GM23338 (cell line): Measurements from ENCODE around the gene IL1RL1. TPM values are rescaled to one million over a fixed set of nuclear protein-coding genes. Genes with fewer than 3 reads are reported as not detected.

Source experiments
- ATAC-seq: fragments of 200-7000 bp; cut with Tn5 transposase; 3 replicates; pipeline ENCODE4 v1.9.1; 2020
- DNase-seq: peaks from one replicate; pipeline ENCODE4 v3.0.0-alpha.2; 2015; ENCODE audit warnings: low spot score
- H2AFZ ChIP-seq: fragments of 200-600 bp; sonication (generic); 2 replicates; pipeline ENCODE4 v1.8.0; 2016; ENCODE audit warnings: antibody characterized with exemption, mild to moderate bottlenecking, moderate library complexity
- H3F3A ChIP-seq: fragments of 200-600 bp; sonication (generic); replicated peaks from 2 replicates; pipeline ENCODE4 v1.8.0; 2017; ENCODE audit warnings: antibody characterized with exemption, mixed run types, low read depth
- H3K27ac ChIP-seq: fragments of 200-600 bp; sonication (generic); 2 replicates; pipeline ENCODE4 v1.6.1; 2016; ENCODE audit warnings: low read depth
- H3K27me3 ChIP-seq: fragments of 200-600 bp; sonication (generic); 2 replicates; pipeline ENCODE4 v1.8.0; 2016; ENCODE audit warnings: mild to moderate bottlenecking, mixed run types, moderate library complexity; ENCODE audit not compliant: insufficient read depth
- H3K36me3 ChIP-seq: fragments of 200-600 bp; sonication (generic); 2 replicates; pipeline ENCODE4 v1.8.0; 2016; ENCODE audit warnings: mild to moderate bottlenecking; ENCODE audit not compliant: insufficient read depth
- H3K4me1 ChIP-seq: fragments of 200-600 bp; sonication (generic); 2 replicates; pipeline ENCODE4 v1.8.0; 2016; ENCODE audit warnings: mild to moderate bottlenecking, moderate library complexity; ENCODE audit not compliant: insufficient read depth
- H3K4me2 ChIP-seq: fragments of 200-600 bp; sonication (generic); 2 replicates; pipeline ENCODE4 v1.7.1; 2017; ENCODE audit warnings: mixed run types
- H3K4me3 ChIP-seq: fragments of 200-600 bp; sonication (generic); 2 replicates; pipeline ENCODE4 v1.6.1; 2016; ENCODE audit warnings: mixed run types
- H3K79me2 ChIP-seq: fragments of 200-600 bp; sonication (generic); replicated peaks from 2 replicates; pipeline ENCODE4 v1.8.0; 2017; ENCODE audit warnings: mild to moderate bottlenecking; ENCODE audit not compliant: insufficient read depth
- H3K9me2 ChIP-seq: fragments of 200-600 bp; sonication (generic); 2 replicates; pipeline ENCODE4 v1.8.0; 2017; ENCODE audit not compliant: insufficient read depth
- H4K20me1 ChIP-seq: fragments of 200-600 bp; sonication (generic); replicated peaks from 2 replicates; pipeline ENCODE4 v1.8.0; 2017; ENCODE audit warnings: mild to moderate bottlenecking; ENCODE audit not compliant: insufficient read depth
- H3K27ac Mint-ChIP-seq: 2 replicates; pipeline ENCODE4 v1.8.0; 2020; ENCODE audit warnings: inconsistent platforms, mild to moderate bottlenecking, moderate library complexity, mixed read lengths
- H3K27me3 Mint-ChIP-seq: 3 replicates; pipeline ENCODE4 v1.8.0; 2022; ENCODE audit warnings: low read depth, mild to moderate bottlenecking, moderate library complexity, mixed read lengths, inconsistent platforms; ENCODE audit not compliant: insufficient read depth, poor library complexity
- H3K36me3 Mint-ChIP-seq: 3 replicates; pipeline ENCODE4 v1.8.0; 2021; ENCODE audit warnings: low read depth, mild to moderate bottlenecking, inconsistent platforms, moderate library complexity, mixed read lengths
- H3K4me1 Mint-ChIP-seq: 3 replicates; pipeline ENCODE4 v1.8.0; 2020; ENCODE audit warnings: mild to moderate bottlenecking, inconsistent platforms, mixed read lengths
- H3K4me3 Mint-ChIP-seq: 3 replicates; pipeline ENCODE4 v1.8.0; 2021; ENCODE audit warnings: moderate library complexity, mild to moderate bottlenecking, inconsistent platforms, mixed read lengths
- H3K9me3 Mint-ChIP-seq: 3 replicates; pipeline ENCODE4 v1.8.0; 2020; ENCODE audit warnings: moderate library complexity, mild to moderate bottlenecking, inconsistent platforms, mixed read lengths
- EZH2 ChIP-seq: fragments of 200-600 bp; sonication (generic); IDR thresholded peaks from one replicate; pipeline ENCODE4 v1.8.0; 2017; ENCODE audit warnings: antibody characterized with exemption, mild to moderate bottlenecking, low read depth; ENCODE audit not compliant: unreplicated experiment
- EZH2phosphoT487 ChIP-seq: fragments of 200-600 bp; sonication (generic); IDR thresholded peaks from one replicate; pipeline ENCODE4 v1.8.1; 2018; ENCODE audit warnings: antibody characterized with exemption; ENCODE audit not compliant: unreplicated experiment
- JUNB ChIP-seq: IDR thresholded peaks from one replicate; pipeline ENCODE4 v1.6.1; 2016; ENCODE audit warnings: antibody characterized with exemption; ENCODE audit not compliant: unreplicated experiment
- NANOG ChIP-seq: IDR thresholded peaks from 2 replicates; pipeline ENCODE4 v1.6.1; 2016; ENCODE audit warnings: antibody characterized with exemption, borderline replicate concordance
- POLR2AphosphoS5 ChIP-seq: IDR thresholded peaks from 2 replicates; pipeline ENCODE4 v1.6.1; 2016; ENCODE audit warnings: antibody characterized with exemption, low read depth
- STAT1 ChIP-seq: IDR thresholded peaks from one replicate; pipeline ENCODE4 v1.6.1; 2016; ENCODE audit warnings: antibody characterized with exemption; ENCODE audit not compliant: unreplicated experiment
- ZNF114 ChIP-seq: fragments of 250-450 bp; sonication (Bioruptor Pico); IDR thresholded peaks from 2 replicates; pipeline ENCODE4 v1.5.0; 2020; ENCODE audit warnings: mild to moderate bottlenecking, moderate library complexity
- ZNF331 ChIP-seq: fragments of 250-450 bp; sonication (Bioruptor Pico); IDR thresholded peaks from 2 replicates; pipeline ENCODE4 v1.5.0; 2020; ENCODE audit warnings: low read depth, mild to moderate bottlenecking, moderate library complexity
- ZNF462 ChIP-seq: fragments of 250-450 bp; sonication (Bioruptor Pico); IDR thresholded peaks from 2 replicates; pipeline ENCODE4 v1.5.0; 2020; ENCODE audit warnings: mild to moderate bottlenecking, moderate library complexity
- polyA plus RNA-seq: library from polyadenylated mRNA; unstranded; fragments of >200 nt; fragmentation: Nextera tagmentation; extraction: Ambion mirVana; gene quantifications from 2 replicates; pipeline ENCODE4 v1.2.1, GENCODE V29; 2016
- total RNA-seq: library from RNA; depleted of rRNA; stranded (reverse); fragments of >200 nt; shearing (Covaris generic); gene quantifications from 2 replicates; pipeline ENCODE4 v1.2.3, GENCODE V29; 2014
- TF ChIP-seq, protein P1 (sequence below): IDR thresholded peaks from 2 replicates; pipeline ENCODE4 v1.6.1; 2016; ENCODE audit warnings: antibody characterized with exemption
- TF ChIP-seq, protein P2 (sequence below), 2 experiments: fragments of 200-600 bp in 1 of 2; sonication (generic) in 1 of 2; conservative IDR thresholded peaks; 2 replicates each; pipeline versions ENCODE4 v1.5.1 to v1.6.1; 2016 to 2017; ENCODE audit warnings: antibody characterized with exemption in 2 of 2, low read depth in 2 of 2, mild to moderate bottlenecking in 2 of 2, moderate library complexity in 1 of 2

The IL1RL1 gene
- total and polyA plus RNA-seq, 2 experiments from 2014 or later: not detected

GRCh38 chr2:102315921-102316320, 4.6 kb downstream of the IL1RL1 start:
- H3K27me3 ChIP-seq: no peaks in the 10 kb centered on the region
- no peaks in the 10 kb centered on the region for H3K79me2 ChIP-seq
- H3K27ac Mint-ChIP-seq: no peak overlapping the region
- H3K36me3 Mint-ChIP-seq: no peaks in the 10 kb centered on the region; the same call in 2 of the 3 replicates
- H3K4me1 Mint-ChIP-seq: no peaks in the 10 kb centered on the region
- DNase-seq: no peak
- H3K9me2 ChIP-seq: 0 out of 2 replicates have a peak, but pooled peaks cover 7% of the 10 kb centered on the region
- TF ChIP-seq, protein P1, sequence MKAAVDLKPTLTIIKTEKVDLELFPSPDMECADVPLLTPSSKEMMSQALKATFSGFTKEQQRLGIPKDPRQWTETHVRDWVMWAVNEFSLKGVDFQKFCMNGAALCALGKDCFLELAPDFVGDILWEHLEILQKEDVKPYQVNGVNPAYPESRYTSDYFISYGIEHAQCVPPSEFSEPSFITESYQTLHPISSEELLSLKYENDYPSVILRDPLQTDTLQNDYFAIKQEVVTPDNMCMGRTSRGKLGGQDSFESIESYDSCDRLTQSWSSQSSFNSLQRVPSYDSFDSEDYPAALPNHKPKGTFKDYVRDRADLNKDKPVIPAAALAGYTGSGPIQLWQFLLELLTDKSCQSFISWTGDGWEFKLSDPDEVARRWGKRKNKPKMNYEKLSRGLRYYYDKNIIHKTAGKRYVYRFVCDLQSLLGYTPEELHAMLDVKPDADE: no peak
- no peak for TF ChIP-seq ZNF114
- no peak for TF ChIP-seq NANOG
- no peak for TF ChIP-seq JUNB
- TF ChIP-seq EZH2: no peak
- TF ChIP-seq EZH2phosphoT487: no peak
- TF ChIP-seq STAT1: no peak
- no peak for TF ChIP-seq POLR2AphosphoS5
- no peak for TF ChIP-seq ZNF462 (CRISPR knock-in tag)
- TF ChIP-seq, protein P2, sequence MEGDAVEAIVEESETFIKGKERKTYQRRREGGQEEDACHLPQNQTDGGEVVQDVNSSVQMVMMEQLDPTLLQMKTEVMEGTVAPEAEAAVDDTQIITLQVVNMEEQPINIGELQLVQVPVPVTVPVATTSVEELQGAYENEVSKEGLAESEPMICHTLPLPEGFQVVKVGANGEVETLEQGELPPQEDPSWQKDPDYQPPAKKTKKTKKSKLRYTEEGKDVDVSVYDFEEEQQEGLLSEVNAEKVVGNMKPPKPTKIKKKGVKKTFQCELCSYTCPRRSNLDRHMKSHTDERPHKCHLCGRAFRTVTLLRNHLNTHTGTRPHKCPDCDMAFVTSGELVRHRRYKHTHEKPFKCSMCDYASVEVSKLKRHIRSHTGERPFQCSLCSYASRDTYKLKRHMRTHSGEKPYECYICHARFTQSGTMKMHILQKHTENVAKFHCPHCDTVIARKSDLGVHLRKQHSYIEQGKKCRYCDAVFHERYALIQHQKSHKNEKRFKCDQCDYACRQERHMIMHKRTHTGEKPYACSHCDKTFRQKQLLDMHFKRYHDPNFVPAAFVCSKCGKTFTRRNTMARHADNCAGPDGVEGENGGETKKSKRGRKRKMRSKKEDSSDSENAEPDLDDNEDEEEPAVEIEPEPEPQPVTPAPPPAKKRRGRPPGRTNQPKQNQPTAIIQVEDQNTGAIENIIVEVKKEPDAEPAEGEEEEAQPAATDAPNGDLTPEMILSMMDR (conservative IDR thresholded peaks at IDR 0.05; ENCODE audit: low read depth in 2 of 2): no peak
- TF ChIP-seq ZNF331 (CRISPR knock-in tag): no peak
- no peak overlapping the region for H2AFZ ChIP-seq
- no peaks in the 10 kb centered on the region for H4K20me1 ChIP-seq
- no peak overlapping the region for H3K4me2 ChIP-seq
- no peaks in the 10 kb centered on the region for H3F3A ChIP-seq
- no peak for ATAC-seq
- no peaks in the 10 kb centered on the region for H3K36me3 ChIP-seq
- H3K4me3 Mint-ChIP-seq: no peak overlapping the region
- no peaks in the 10 kb centered on the region for H3K27me3 Mint-ChIP-seq
- no peaks in the 10 kb centered on the region for H3K4me1 ChIP-seq
- no peak overlapping the region for H3K4me3 ChIP-seq
- H3K27ac ChIP-seq: no peak overlapping the region
- H3K9me3 Mint-ChIP-seq: peaks cover 15% of the 10 kb centered on the region
